Keratinocyte (primary cell): ENCODE measurements around the gene VILL.

Experiments
- EZH2 ChIP-seq: IDR thresholded peaks from one replicate; pipeline ENCODE4 v1.6.1; 2012; ENCODE audit warnings: inconsistent platforms, mild to moderate bottlenecking, low read length, moderate library complexity
- TF ChIP-seq, protein P1 (sequence below), 3 experiments: IDR thresholded peaks in 1 of 3; conservative IDR thresholded peaks in 1 of 3; optimal IDR thresholded peaks in 1 of 3; 2 replicates in 2 of 3; 3 replicates in 1 of 3; pipeline versions ENCODE3 to v1.5.1; 2011; ENCODE audit warnings: low read length in 3 of 3, mild to moderate bottlenecking in 3 of 3, moderate library complexity in 2 of 3, control low read depth in 1 of 3, inconsistent platforms in 1 of 3; ENCODE audit not compliant: insufficient read depth in 2 of 3; ENCODE audit errors: extremely low read depth in 1 of 3

DNA sequence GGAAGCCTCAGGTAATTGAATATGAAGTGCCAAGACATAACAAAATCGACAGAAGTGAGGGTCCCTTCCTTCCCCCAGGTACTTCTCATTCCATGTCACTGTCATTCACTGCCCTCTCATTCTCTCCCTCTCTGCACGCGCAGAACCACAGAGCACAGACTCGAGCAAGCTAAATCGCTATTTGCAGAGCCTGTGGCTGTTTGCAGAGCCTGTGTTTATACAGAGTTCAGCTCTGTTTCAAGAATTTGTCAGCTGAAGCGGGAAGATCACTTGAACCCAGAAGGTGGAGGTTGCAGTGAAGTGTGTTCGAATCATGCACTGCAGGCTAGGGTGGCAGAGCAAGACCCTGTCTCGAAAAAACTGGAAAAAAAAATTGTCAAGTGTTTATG, 2.5 kb downstream of the VILL start:
- TF ChIP-seq, protein P1, sequence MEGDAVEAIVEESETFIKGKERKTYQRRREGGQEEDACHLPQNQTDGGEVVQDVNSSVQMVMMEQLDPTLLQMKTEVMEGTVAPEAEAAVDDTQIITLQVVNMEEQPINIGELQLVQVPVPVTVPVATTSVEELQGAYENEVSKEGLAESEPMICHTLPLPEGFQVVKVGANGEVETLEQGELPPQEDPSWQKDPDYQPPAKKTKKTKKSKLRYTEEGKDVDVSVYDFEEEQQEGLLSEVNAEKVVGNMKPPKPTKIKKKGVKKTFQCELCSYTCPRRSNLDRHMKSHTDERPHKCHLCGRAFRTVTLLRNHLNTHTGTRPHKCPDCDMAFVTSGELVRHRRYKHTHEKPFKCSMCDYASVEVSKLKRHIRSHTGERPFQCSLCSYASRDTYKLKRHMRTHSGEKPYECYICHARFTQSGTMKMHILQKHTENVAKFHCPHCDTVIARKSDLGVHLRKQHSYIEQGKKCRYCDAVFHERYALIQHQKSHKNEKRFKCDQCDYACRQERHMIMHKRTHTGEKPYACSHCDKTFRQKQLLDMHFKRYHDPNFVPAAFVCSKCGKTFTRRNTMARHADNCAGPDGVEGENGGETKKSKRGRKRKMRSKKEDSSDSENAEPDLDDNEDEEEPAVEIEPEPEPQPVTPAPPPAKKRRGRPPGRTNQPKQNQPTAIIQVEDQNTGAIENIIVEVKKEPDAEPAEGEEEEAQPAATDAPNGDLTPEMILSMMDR (optimal IDR thresholded peaks at IDR 0.05 in 1 of 3, IDR thresholded peaks at IDR 0.05 in 1 of 3, conservative IDR thresholded peaks at IDR 0.05 in 1 of 3; ENCODE audit: extremely low read depth in 1 of 3, insufficient read depth in 2 of 3, low read length in 3 of 3), result no peak
- TF ChIP-seq EZH2, result no peak
